Measurements from ENCODE around the gene EPS8L1.

The EPS8L1 gene

GRCh38 chr19:55080121-55080967 is 4.7 kb downstream of the EPS8L1 start:
- DNase-seq (ENCODE audit: low spot score) = no peak

GRCh38 chr19:55080968-55081769 is 5.5 kb downstream of the EPS8L1 start:
- DNase-seq (ENCODE audit: low spot score) = no peak

- no peak for DNase-seq (ENCODE audit: low spot score)
Measured at GRCh38 chr19:55081770-55082019, 6.0 kb downstream of the EPS8L1 start.

- no peak for DNase-seq (ENCODE audit: low spot score)
Measured at GRCh38 chr19:55082020-55082851, 6.6 kb downstream of the EPS8L1 start.

GRCh38 chr19:55083004-55083850 is 7.6 kb downstream of the EPS8L1 start:
- DNase-seq (ENCODE audit: low spot score) = no peak

GRCh38 chr19:55084416-55084815 is 8.7 kb downstream of the EPS8L1 start:
- DNase-seq (ENCODE audit: low spot score) = no peak

GRCh38 chr19:55085923-55086715 is 10.4 kb downstream of the EPS8L1 start:
- no peak for DNase-seq (ENCODE audit: low spot score)

- peak; percentile 89 for DNase-seq (ENCODE audit: low spot score)
Measured at GRCh38 chr19:55086730-55087541, 11.3 kb downstream of the EPS8L1 start.

- no peak for DNase-seq (ENCODE audit: low spot score)
Measured at GRCh38 chr19:55087542-55087901, 11.9 kb downstream of the EPS8L1 start.

GRCh38 chr19:55088021-55088451 is 12.4 kb downstream of the EPS8L1 start:
- no peak for DNase-seq (ENCODE audit: low spot score)

- peak; percentile 42 for DNase-seq (ENCODE audit: low spot score)
Measured at GRCh38 chr19:55088543-55089341, 13.1 kb downstream of the EPS8L1 start.

GRCh38 chr19:55089342-55089944 is 13.8 kb downstream of the EPS8L1 start:
- no peak for DNase-seq (ENCODE audit: low spot score)

GRCh38 chr19:55090564-55090963 is 14.9 kb downstream of the EPS8L1 start:
- no peak for DNase-seq (ENCODE audit: low spot score)

- no peak for DNase-seq (ENCODE audit: low spot score)
Measured at GRCh38 chr19:55091126-55091910, 15.6 kb downstream of the EPS8L1 start.

GRCh38 chr19:55091955-55092354 is 16.3 kb downstream of the EPS8L1 start:
- no peak for DNase-seq (ENCODE audit: low spot score)

- DNase-seq (ENCODE audit: low spot score) = no peak
Measured at GRCh38 chr19:55092423-55093318, 17.0 kb downstream of the EPS8L1 start.

Measured in Ammon's horn (tissue), 1 donor.